Body of pancreas (tissue), 4 donors: ENCODE measurements around the gene GRB10. TPM values are rescaled to one million over a fixed set of nuclear protein-coding genes. Genes with fewer than 3 reads are reported as not detected.

ENCODE experiments used
- ATAC-seq: fragments of 150-250 bp; one replicate; pipeline ENCODE4 v1.9.1; 2016
- DNase-seq, 4 donors: peaks; one replicate each; pipeline ENCODE4 v3.0.0-alpha.2; 2019
- H3K27ac ChIP-seq, 4 donors: fragments of 200-600 bp; sonication (generic); 1 replicate in 3 of 4; 2 replicates in 1 of 4; pipeline versions ENCODE4 v1.5.1 to v1.6.1; 2016 to 2019; ENCODE audit warnings: mild to moderate bottlenecking in 1 of 4, mixed read lengths in 1 of 4, moderate library complexity in 1 of 4
- H3K27me3 ChIP-seq, 2 donors: fragments of 200-600 bp; sonication (generic); one replicate each; pipeline ENCODE4 v1.6.0; 2016; ENCODE audit warnings: mild to moderate bottlenecking in 1 of 2
- H3K36me3 ChIP-seq, 2 donors: fragments of 200-600 bp; sonication (generic); replicated peaks in 1 of 2; 2 replicates each; pipeline ENCODE4 v1.5.1; 2016; ENCODE audit warnings: low read depth in 2 of 2; ENCODE audit not compliant: insufficient read depth in 1 of 2
- H3K4me1 ChIP-seq: fragments of 200-600 bp; sonication (generic); one replicate; pipeline ENCODE4 v1.6.0; 2016
- H3K4me3 ChIP-seq, 2 donors: fragments of 200-600 bp; sonication (generic); 1 replicate in 1 of 2; 2 replicates in 1 of 2; pipeline ENCODE4 v1.5.1; 2016 to 2019
- H3K9me3 ChIP-seq, 3 donors: fragments of 200-600 bp; sonication (generic); 1 replicate in 2 of 3; 2 replicates in 1 of 3; pipeline ENCODE4 v1.5.1; 2016
- POLR2A ChIP-seq, 3 donors: fragments of 450-650 bp; IDR thresholded peaks; one replicate each; pipeline ENCODE4 v1.6.1; 2016; ENCODE audit warnings: antibody characterized with exemption in 3 of 3, mild to moderate bottlenecking in 2 of 3
- WGBS, 2 donors: methylation state at CpG; one replicate each; pipeline ENCODE4 v1.1.5; 2017; 5-methylcytosine and 5-hydroxymethylcytosine counted together
- intact Hi-C: fragments of 100-400 bp; cut with DNase I; formaldehyde crosslinking; loops from one replicate; pipeline ENCODE4 v1.15.1; 2023
- total RNA-seq, 2 donors: library from RNA; depleted of rRNA; stranded (reverse); fragments of >200 nt; gene quantifications; one replicate each; pipeline ENCODE4 v1.1.0, GENCODE V29; 2016
- TF ChIP-seq, protein P1 (sequence below), 7 experiments: fragments of 450-650 bp in 4 of 7; fragments of 200-600 bp in 3 of 7; sonication (generic) in 3 of 7; IDR thresholded peaks; one replicate each; pipeline ENCODE4 v1.5.1; 2016 to 2019; ENCODE audit warnings: antibody characterized with exemption in 7 of 7

Gene GRB10
- total RNA-seq, 2 donors from 2014 or later = 130 to 229 TPM

DNA sequence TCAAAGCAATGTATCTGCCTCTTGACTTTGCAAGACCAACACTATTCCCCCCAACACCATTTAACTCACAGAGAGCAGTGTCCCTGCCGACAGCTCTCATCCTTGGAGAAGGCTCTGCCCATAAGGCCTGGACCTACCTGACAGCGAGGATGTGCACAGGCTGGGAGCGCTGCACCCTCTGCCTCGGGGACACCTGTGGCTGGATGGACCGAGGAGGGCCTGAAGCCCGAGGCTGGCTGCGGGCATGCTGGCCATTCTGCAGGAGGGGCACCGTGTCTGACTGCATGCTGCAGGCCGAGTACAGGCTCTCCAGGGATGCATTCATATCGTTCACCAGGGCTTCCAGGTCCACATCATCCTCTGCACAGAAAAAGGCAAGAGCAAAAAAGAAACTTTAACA lies 108.4 kb downstream of the GRB10 start:
- peaks cover 0 to 14% of the 10 kb centered on the region in 2 donors for H3K36me3 ChIP-seq
- ATAC-seq (no peak), DNase-seq (no peak)
- 89 to 90% methylated on average over 2 to 10 of the region's 10 CpGs for WGBS, 2 donors
- TF ChIP-seq, protein P1, sequence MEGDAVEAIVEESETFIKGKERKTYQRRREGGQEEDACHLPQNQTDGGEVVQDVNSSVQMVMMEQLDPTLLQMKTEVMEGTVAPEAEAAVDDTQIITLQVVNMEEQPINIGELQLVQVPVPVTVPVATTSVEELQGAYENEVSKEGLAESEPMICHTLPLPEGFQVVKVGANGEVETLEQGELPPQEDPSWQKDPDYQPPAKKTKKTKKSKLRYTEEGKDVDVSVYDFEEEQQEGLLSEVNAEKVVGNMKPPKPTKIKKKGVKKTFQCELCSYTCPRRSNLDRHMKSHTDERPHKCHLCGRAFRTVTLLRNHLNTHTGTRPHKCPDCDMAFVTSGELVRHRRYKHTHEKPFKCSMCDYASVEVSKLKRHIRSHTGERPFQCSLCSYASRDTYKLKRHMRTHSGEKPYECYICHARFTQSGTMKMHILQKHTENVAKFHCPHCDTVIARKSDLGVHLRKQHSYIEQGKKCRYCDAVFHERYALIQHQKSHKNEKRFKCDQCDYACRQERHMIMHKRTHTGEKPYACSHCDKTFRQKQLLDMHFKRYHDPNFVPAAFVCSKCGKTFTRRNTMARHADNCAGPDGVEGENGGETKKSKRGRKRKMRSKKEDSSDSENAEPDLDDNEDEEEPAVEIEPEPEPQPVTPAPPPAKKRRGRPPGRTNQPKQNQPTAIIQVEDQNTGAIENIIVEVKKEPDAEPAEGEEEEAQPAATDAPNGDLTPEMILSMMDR (IDR thresholded peaks at IDR 0.05) = no peak
- no peak for TF ChIP-seq POLR2A (IDR thresholded peaks at IDR 0.05)
- H3K9me3 ChIP-seq = no peaks in the 10 kb centered on the region
- H3K27ac ChIP-seq = peak overlapping the region in 1 of 4 donors; percentile 18
- H3K4me1 ChIP-seq = peaks cover 78% of the 10 kb centered on the region
- H3K27me3 ChIP-seq = no peaks in the 10 kb centered on the region
- intact Hi-C loops = no loop called here
- no peak overlapping the region for H3K4me3 ChIP-seq

DNA sequence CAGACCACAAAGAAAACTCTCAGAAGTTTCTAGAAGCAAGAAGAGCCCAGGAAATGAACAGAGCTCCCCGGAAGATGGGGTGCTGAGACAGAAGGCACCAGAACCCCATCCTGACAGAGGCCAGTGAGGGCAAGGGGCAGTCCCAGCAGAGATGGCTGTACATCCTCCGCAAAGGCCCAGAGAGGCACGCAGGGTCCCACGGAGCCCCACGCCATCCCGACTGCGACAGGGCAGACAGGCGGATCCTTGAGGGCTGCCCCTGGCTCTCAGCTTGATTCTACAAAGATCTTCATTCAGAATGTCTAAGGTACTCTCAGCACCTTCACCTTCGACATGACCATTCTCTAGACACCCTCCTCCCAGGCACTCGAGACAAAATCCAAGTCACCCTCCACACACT lies 109.6 kb downstream of the GRB10 start:
- DNase-seq = no peak
- intact Hi-C loops = no loop called here

DNA sequence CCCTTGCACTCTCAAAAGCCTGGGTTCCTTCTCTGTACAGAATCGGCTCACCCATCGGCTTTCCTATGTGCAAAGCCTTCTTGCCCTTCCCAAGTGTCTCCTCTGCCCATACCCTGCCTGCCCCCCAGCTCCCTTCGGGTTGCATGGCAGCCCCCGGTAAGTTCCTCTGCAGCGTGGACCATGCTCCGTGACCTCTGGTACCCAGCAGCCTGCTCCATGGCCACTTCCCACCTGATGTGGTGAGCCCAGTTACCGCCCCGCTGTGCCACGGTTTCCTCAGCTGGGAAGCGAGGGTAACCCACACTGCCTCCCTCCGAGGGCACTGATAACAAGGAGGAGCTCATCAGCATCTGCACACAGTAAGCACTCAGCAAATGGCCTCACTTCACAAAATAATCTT lies 110.7 kb downstream of the GRB10 start:
- intact Hi-C loops = no loop called here
- no peaks in the 10 kb centered on the region for H3K27me3 ChIP-seq

More for the DNA sequence above, 109.6 kb downstream of the GRB10 start:
- TF ChIP-seq POLR2A (IDR thresholded peaks at IDR 0.05) = no peak
- no peak for ATAC-seq
- Histone ChIP-seq H3K4me3 (no peak overlapping the region), H3K27ac (no peak overlapping the region), H3K4me1 (peaks cover 78% of the 10 kb centered on the region), H3K36me3 (peaks cover 0 to 14% of the 10 kb centered on the region in 2 donors), H3K9me3 (no peaks in the 10 kb centered on the region), H3K27me3 (no peaks in the 10 kb centered on the region)
- 93 to 95% methylated on average over 10 of the region's 10 CpGs for WGBS, 2 donors

DNA sequence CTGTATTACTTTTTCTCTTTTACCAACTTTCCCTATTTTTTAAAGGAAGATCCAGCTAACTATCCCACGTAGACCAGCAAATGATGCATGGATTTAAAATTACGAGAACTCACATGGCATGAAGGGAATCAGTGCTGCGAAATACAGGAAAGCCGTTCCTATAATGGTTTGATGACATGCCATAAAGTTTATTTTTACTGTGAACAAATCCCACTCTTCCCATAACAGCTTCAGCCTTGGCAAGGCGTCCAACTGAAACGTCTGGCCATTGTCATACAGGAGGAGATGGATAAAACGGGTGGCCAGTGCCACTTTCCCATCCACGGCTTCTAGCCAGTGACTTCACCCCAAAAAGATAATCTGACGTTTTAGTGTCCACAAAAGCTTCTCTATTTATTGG lies 111.3 kb downstream of the GRB10 start:
- intact Hi-C loops = no loop called here
- Histone ChIP-seq H3K27ac (peak overlapping the region in 2 of 4 donors; percentile 22 to 24), H3K9me3 (no peaks in the 10 kb centered on the region), H3K36me3 (peaks cover 0 to 14% of the 10 kb centered on the region in 2 donors), H3K4me1 (peaks cover 77% of the 10 kb centered on the region), H3K4me3 (no peak overlapping the region), H3K27me3 (no peaks in the 10 kb centered on the region)
- DNase-seq = no peak
- 74% methylated on average over 9 of the region's 9 CpGs for WGBS, 2 donors
- ATAC-seq = no peak
- no peak for TF ChIP-seq POLR2A (IDR thresholded peaks at IDR 0.05)
- TF ChIP-seq, protein P1 (IDR thresholded peaks at IDR 0.05) = no peak

More for the DNA sequence above, 110.7 kb downstream of the GRB10 start:
- ATAC-seq (no peak), DNase-seq (no peak)
- Histone ChIP-seq H3K4me1 (peaks cover 78% of the 10 kb centered on the region), H3K36me3 (peaks cover 0 to 14% of the 10 kb centered on the region in 2 donors), H3K9me3 (no peaks in the 10 kb centered on the region), H3K27ac (no peak overlapping the region), H3K4me3 (no peak overlapping the region)
- TF ChIP-seq, protein P1 (IDR thresholded peaks at IDR 0.05) = no peak
- no peak for TF ChIP-seq POLR2A (IDR thresholded peaks at IDR 0.05)
- WGBS, 2 donors = 87 to 94% methylated on average over 11 of the region's 11 CpGs

DNA sequence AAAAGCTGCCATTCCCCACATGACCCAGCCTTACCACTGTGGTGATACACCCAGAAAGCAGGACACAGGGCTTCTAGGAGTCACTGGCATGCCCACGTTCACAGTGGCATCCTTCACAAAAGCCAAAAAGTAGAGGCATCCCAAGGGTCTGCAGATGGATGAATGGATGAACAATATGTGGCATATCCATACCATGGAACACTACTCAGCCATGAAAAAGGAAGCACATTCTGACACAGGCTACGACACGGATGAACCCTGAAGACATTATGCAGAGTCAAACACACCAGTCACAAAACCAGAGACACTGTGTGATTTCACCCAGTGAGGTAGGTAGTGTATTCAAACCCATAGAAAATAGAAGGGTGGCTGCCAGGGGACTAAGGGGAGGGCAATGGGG lies 112.8 kb downstream of the GRB10 start:
- Histone ChIP-seq H3K4me1 (peaks cover 79% of the 10 kb centered on the region), H3K36me3 (peaks cover 0 to 14% of the 10 kb centered on the region in 2 donors), H3K27ac (peak overlapping the region in 1 of 4 donors; percentile 70)

More for the DNA sequence above, 112.8 kb downstream of the GRB10 start:
- intact Hi-C loops = no loop called here
- Histone ChIP-seq H3K27me3 (no peaks in the 10 kb centered on the region), H3K4me3 (no peak overlapping the region), H3K9me3 (no peaks in the 10 kb centered on the region)
- 29 to 33% methylated on average over 3 of the region's 3 CpGs for WGBS, 2 donors
- TF ChIP-seq, protein P1 (IDR thresholded peaks at IDR 0.05) = no peak
- no peak for TF ChIP-seq POLR2A (IDR thresholded peaks at IDR 0.05)
- DNase-seq (no peak), ATAC-seq (no peak)
